ENCODE data around the gene NIPSNAP3A.

Gene NIPSNAP3A

DNA sequence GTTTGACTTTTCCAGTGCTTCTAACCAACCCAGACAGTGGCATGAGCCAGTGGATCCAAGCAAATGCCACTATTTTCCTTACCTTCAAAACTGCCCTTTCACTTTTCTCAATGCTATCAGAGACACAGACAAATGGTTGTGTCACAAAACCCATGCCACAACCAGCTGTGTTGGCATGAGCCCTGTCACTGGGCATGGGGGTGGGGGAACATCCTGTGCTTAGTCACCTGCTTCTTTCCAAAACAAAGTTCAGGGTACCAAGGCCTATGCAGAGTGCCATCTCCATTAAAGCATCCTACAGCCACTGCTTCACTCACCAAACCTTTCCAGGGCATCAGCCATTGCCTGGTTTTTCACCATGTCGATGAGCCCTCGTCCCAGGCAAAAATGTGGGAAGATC lies 46.6 kb downstream of the NIPSNAP3A start:
- DNase-seq (ENCODE audit: low read depth), result no peak
- no peak overlapping the region for H3K4me3 ChIP-seq (ENCODE audit: low read length)
- TF ChIP-seq, protein P1, sequence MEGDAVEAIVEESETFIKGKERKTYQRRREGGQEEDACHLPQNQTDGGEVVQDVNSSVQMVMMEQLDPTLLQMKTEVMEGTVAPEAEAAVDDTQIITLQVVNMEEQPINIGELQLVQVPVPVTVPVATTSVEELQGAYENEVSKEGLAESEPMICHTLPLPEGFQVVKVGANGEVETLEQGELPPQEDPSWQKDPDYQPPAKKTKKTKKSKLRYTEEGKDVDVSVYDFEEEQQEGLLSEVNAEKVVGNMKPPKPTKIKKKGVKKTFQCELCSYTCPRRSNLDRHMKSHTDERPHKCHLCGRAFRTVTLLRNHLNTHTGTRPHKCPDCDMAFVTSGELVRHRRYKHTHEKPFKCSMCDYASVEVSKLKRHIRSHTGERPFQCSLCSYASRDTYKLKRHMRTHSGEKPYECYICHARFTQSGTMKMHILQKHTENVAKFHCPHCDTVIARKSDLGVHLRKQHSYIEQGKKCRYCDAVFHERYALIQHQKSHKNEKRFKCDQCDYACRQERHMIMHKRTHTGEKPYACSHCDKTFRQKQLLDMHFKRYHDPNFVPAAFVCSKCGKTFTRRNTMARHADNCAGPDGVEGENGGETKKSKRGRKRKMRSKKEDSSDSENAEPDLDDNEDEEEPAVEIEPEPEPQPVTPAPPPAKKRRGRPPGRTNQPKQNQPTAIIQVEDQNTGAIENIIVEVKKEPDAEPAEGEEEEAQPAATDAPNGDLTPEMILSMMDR (conservative IDR thresholded peaks at IDR 0.05; ENCODE audit: low read length), result no peak

DNA sequence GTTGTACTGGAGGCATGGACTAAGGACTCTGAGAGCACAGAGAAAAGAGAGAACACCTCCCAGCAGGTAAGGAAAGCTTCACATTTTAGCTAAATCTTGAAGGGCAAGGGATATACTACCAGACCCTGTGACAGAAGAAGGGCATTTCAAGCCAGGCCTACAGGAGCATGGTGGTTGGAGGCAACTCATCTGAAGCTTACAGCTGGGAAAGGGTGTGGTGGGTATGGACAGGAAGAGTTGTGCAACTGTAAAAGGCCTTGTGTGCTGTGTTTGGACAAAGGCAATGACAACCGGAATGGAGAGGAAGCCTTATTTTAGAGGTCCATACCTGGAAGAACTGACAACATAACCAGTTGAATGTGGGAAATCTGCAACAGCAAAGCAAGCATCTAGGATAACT lies 47.6 kb downstream of the NIPSNAP3A start:
- TF ChIP-seq, protein P1 (conservative IDR thresholded peaks at IDR 0.05; ENCODE audit: low read length), result no peak
- peak; percentile 25 for DNase-seq (ENCODE audit: low read depth)

DNA sequence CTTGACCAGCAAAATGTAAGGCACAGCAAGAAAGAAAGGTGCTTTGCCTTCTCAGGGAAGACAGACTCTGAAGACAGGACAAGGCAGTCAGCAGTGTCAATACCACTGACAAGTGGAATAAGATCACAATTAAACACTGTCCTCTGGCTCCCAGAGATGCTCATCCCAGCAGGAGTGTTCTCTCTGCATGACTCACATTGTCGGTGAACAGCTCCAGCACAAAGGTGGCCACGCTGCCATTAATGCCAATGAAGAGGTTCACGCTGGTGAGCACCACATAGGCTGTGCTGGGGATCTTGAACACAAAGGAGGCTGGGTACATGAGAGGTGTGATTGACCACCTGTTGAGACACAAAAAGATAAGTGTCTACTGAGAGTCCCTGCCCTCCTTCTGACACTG lies 48.4 kb downstream of the NIPSNAP3A start:
- TF ChIP-seq, protein P1 (conservative IDR thresholded peaks at IDR 0.05; ENCODE audit: low read length), result no peak
- no peak overlapping the region for H3K4me3 ChIP-seq (ENCODE audit: low read length)
- no peak for DNase-seq (ENCODE audit: low read depth)

More for the DNA sequence above, 47.6 kb downstream of the NIPSNAP3A start:
- no peak overlapping the region for H3K4me3 ChIP-seq (ENCODE audit: low read length)

DNA sequence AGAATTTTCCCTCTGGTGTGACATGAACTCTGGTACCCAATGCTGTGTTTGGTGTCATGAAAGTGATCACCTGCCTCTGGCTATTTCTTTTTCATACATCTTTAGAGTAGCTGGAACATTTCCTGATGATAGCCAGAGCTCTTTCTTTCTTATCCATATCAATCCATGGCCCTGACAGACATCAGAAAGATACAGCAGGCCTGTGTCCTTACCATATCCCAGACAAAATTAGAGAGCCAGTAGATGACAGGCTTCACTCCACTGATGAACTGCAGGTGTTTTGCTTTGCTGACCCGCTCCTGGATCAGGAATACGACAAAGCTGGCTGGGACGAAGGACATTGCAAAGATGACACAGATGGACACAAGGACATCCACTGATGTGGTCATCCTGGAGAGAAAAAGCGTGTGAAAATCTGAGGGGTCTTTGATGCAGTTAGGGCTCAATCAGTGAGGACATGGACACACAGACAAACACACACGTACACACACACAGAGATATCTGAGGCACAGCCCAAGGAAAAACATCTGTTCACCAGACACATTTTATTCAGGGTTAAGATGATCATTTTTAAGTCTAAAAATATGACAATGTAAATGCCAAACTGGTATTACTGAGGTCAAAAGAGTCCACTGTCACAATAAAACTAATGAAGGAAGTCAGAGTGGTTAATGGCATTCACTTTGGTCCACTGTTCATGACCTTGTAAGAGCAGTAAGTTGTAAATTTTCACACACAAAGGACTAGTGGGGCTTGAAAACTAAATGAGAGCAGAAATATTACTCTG lies 50.9 kb downstream of the NIPSNAP3A start:
- no peak overlapping the region for H3K4me3 ChIP-seq (ENCODE audit: low read length)
- TF ChIP-seq, protein P1 (conservative IDR thresholded peaks at IDR 0.05; ENCODE audit: low read length), result no peak
- DNase-seq (ENCODE audit: low read depth), result peak; percentile 53

DNA sequence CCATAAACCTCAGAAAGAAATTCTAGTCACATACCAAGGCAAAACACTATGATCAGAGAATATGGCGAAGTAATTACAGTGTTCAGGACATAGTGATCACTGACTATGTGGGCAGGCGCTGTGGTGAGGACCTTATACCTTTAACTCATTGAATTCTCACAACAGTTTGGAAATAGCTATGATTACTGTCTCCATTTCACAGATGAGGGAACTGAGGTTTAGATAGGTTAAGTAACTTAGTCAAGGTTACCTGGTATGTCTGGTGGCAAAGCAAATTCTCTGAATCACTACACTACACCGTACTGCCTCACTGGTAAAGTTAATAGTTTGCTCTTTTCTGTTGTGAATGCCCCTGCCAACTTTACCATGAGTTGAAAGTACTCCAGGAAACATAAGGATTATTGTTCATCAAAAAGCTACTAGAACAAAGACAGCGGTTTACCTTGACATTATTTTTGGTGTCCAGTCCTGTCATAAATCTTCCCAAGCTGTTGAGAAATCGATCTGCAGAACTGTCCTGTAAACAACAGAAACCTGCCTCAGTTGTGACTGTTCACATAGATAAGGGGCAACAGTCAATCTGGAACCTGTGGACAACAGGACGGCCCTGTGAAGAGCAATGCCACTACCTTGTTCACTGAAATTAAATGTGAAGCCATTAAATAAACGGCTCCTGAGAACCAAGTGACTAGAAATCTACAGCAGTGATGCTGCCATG lies 52.7 kb downstream of the NIPSNAP3A start:
- no peak for DNase-seq (ENCODE audit: low read depth)
- H3K4me3 ChIP-seq (ENCODE audit: low read length), result no peak overlapping the region
- TF ChIP-seq, protein P1 (conservative IDR thresholded peaks at IDR 0.05; ENCODE audit: low read length), result no peak

DNA sequence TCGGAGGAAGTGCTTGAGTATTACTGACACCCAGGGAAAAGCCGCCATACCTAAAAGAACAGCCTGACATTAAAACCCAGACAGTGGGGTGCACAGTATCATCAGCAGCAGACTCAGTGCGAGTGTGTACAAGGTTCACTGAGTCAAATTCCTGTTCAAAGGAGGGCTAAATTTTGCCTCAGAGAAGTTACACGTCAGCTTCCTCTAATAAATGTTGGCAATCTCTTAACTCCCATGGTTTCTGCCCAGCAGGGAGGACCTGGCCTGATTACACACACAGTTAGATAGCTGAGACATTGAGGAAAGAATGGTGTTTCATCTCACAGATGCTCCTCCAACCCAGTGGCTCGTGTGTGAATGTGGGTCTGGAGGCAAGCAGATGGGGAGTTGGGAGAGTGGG lies 54.6 kb downstream of the NIPSNAP3A start:
- no peak overlapping the region for H3K4me3 ChIP-seq (ENCODE audit: low read length)
- TF ChIP-seq, protein P1 (conservative IDR thresholded peaks at IDR 0.05; ENCODE audit: low read length), result no peak
- no peak for DNase-seq (ENCODE audit: low read depth)

DNA sequence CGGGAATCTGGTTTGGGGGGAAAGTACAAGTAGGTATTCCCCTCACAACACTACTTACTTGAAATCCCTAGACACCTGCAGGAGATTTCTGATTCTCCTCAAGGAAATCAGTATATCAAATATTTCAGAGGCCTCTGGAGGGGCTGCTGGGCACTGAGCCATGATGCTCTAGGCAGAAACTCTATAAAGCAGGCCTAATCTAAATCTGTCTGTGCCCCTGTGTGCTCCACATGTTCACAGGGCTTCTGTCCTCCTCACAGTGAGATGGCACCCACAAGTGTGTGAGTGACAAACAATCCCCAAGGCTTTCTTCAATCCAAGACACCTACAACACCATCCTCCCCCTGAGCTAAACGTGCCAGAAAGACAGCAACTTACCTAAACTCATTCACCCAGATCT lies 55.4 kb downstream of the NIPSNAP3A start:
- no peak for DNase-seq (ENCODE audit: low read depth)
- no peak overlapping the region for H3K4me3 ChIP-seq (ENCODE audit: low read length)
- TF ChIP-seq, protein P1 (conservative IDR thresholded peaks at IDR 0.05; ENCODE audit: low read length), result no peak

Data from AG10803 (cell line).